Measurements from ENCODE around the gene LRP8.

- no peak for TF ChIP-seq ATF3 (CRISPR knock-in tag; conservative IDR thresholded peaks at IDR 0.05)
- no peak for TF ChIP-seq CTCF (IDR thresholded peaks at IDR 0.05)
- TF ChIP-seq FOXP4 (CRISPR knock-in tag; IDR thresholded peaks at IDR 0.05) = no peak
These were observed 39.7 kb downstream of the LRP8 start for GRCh38 chr1:53288002-53288789.
